ENCODE results near the gene SPEM3.

The SPEM3 gene

GRCh38 chr17:7384489-7385081, 44.1 kb upstream of the SPEM3 start:
- no peak overlapping the region for H3K27ac ChIP-seq (replicated peaks)
- DNase-seq (ENCODE audit: low read depth in 1 of 2, low spot score in 1 of 2), result no peak
- H3K4me3 ChIP-seq (replicated peaks; ENCODE audit: insufficient read depth, low read length), result no peak overlapping the region
- TF ChIP-seq REST (IDR thresholded peaks at IDR 0.05; ENCODE audit: insufficient replicate concordance, low read depth) (no peak), POLR2AphosphoS5 (IDR thresholded peaks at IDR 0.05; ENCODE audit: low read depth) (no peak), SPI1 (IDR thresholded peaks at IDR 0.05; ENCODE audit: borderline replicate concordance, low read depth) (no peak), GABPA (IDR thresholded peaks at IDR 0.05; ENCODE audit: low read depth) (no peak), CTCF (IDR thresholded peaks at IDR 0.05; ENCODE audit: insufficient read depth, low read length) (no peak)
- H3K27me3 ChIP-seq (ENCODE audit: insufficient read depth, poor library complexity, severe bottlenecking), result no peaks in the 10 kb centered on the region

- no peak for DNase-seq (ENCODE audit: low read depth in 1 of 2, low spot score in 1 of 2)
- Histone ChIP-seq H3K27ac (replicated peaks) (no peak overlapping the region), H3K27me3 (ENCODE audit: insufficient read depth, poor library complexity, severe bottlenecking) (no peaks in the 10 kb centered on the region), H3K4me3 (replicated peaks; ENCODE audit: insufficient read depth, low read length) (no peak overlapping the region)
- TF ChIP-seq GABPA (IDR thresholded peaks at IDR 0.05; ENCODE audit: low read depth), result no peak
- no peak for TF ChIP-seq CTCF (IDR thresholded peaks at IDR 0.05; ENCODE audit: insufficient read depth, low read length)
- TF ChIP-seq POLR2AphosphoS5 (IDR thresholded peaks at IDR 0.05; ENCODE audit: low read depth), result no peak
Measured at GRCh38 chr17:7388856-7389255, 39.8 kb upstream of the SPEM3 start.

GRCh38 chr17:7389924-7390910, 38.4 kb upstream of the SPEM3 start:
- Histone ChIP-seq H3K27me3 (ENCODE audit: insufficient read depth, poor library complexity, severe bottlenecking) (no peaks in the 10 kb centered on the region), H3K4me3 (replicated peaks; ENCODE audit: insufficient read depth, low read length) (no peak overlapping the region), H3K27ac (replicated peaks) (no peak overlapping the region)
- TF ChIP-seq REST (IDR thresholded peaks at IDR 0.05; ENCODE audit: insufficient replicate concordance, low read depth) (no peak), POLR2AphosphoS5 (IDR thresholded peaks at IDR 0.05; ENCODE audit: low read depth) (no peak), SPI1 (IDR thresholded peaks at IDR 0.05; ENCODE audit: borderline replicate concordance, low read depth) (no peak), CTCF (IDR thresholded peaks at IDR 0.05; ENCODE audit: insufficient read depth, low read length) (no peak), GABPA (IDR thresholded peaks at IDR 0.05; ENCODE audit: low read depth) (no peak)
- no peak for DNase-seq (ENCODE audit: low read depth in 1 of 2, low spot score in 1 of 2)
